HepG2 (cell line): Measurements from ENCODE around the gene NUDT7. TPM values are rescaled to one million over a fixed set of nuclear protein-coding genes. Genes with fewer than 3 reads are reported as not detected.
A peak's percentile ranks its signal among the peaks of the same experiment; 100 is the strongest.

Source experiments
- ISL2 ChIP-seq: sonication (generic); formaldehyde crosslinking; IDR thresholded peaks from 2 replicates; pipeline ENCODE4 v1.5.0; 2020; ENCODE audit warnings: missing genetic modification reagents
- MED1 ChIP-seq: sonication (generic); formaldehyde crosslinking; IDR thresholded peaks from 2 replicates; pipeline ENCODE4 v1.4.0; 2020; ENCODE audit warnings: missing genetic modification reagents
- MED8 ChIP-seq: sonication (generic); formaldehyde crosslinking; IDR thresholded peaks from 2 replicates; pipeline ENCODE4 v1.8.1; 2023; ENCODE audit warnings: mild to moderate bottlenecking, missing genetic modification reagents; ENCODE audit not compliant: insufficient replicate concordance
- MIXL1 ChIP-seq: IDR thresholded peaks from 2 replicates; pipeline ENCODE4 v1.6.1; 2016
- NPAS2 ChIP-seq: sonication (generic); formaldehyde crosslinking; IDR thresholded peaks from 2 replicates; pipeline ENCODE4 v1.8.0; 2022; ENCODE audit warnings: mild to moderate bottlenecking, missing genetic modification reagents, borderline replicate concordance
- NR2F2 ChIP-seq: IDR thresholded peaks from 2 replicates; pipeline ENCODE4 v1.6.1; 2012; ENCODE audit warnings: low read depth, inconsistent platforms, borderline replicate concordance
- ONECUT2 ChIP-seq: sonication (generic); formaldehyde crosslinking; IDR thresholded peaks from 2 replicates; pipeline ENCODE4 v1.4.0; 2020; ENCODE audit warnings: missing genetic modification reagents
- TAF15 ChIP-seq: fragments of 200-400 bp; formaldehyde crosslinking; IDR thresholded peaks from one replicate; pipeline ENCODE4 v1.6.1; 2018; ENCODE audit warnings: mild to moderate bottlenecking, low read depth, low read length; ENCODE audit not compliant: poor library complexity, severe bottlenecking
- TFDP1 ChIP-seq: IDR thresholded peaks from 2 replicates; pipeline ENCODE4 v1.6.1; 2016; ENCODE audit warnings: missing compliant biosample characterization, missing genetic modification reagents, borderline replicate concordance
- THAP11 ChIP-seq: IDR thresholded peaks from 2 replicates; pipeline ENCODE4 v1.6.1; 2016; ENCODE audit warnings: missing biosample characterization, missing genetic modification reagents
- ZFX ChIP-seq: sonication (generic); formaldehyde crosslinking; IDR thresholded peaks from 2 replicates; pipeline ENCODE4 v1.4.0; 2020; ENCODE audit warnings: mild to moderate bottlenecking, low read depth, missing genetic modification reagents, moderate library complexity
- ZNF292 ChIP-seq: sonication (generic); formaldehyde crosslinking; IDR thresholded peaks from 2 replicates; pipeline ENCODE4 v1.8.1; 2022; ENCODE audit warnings: mild to moderate bottlenecking, low read depth, missing genetic modification reagents, borderline replicate concordance
- ZNF407 ChIP-seq: sonication (generic); formaldehyde crosslinking; IDR thresholded peaks from one replicate; pipeline ENCODE4 v1.5.1; 2020; ENCODE audit warnings: mild to moderate bottlenecking, missing genetic modification reagents; ENCODE audit errors: not compliant biosample characterization
- ZNF501 ChIP-seq: sonication (generic); formaldehyde crosslinking; IDR thresholded peaks from 2 replicates; pipeline ENCODE4 v1.5.1; 2020; ENCODE audit warnings: mild to moderate bottlenecking, moderate library complexity, missing genetic modification reagents
- ZNF574 ChIP-seq: sonication (generic); formaldehyde crosslinking; IDR thresholded peaks from 2 replicates; pipeline ENCODE4 v1.4.0; 2020; ENCODE audit warnings: missing genetic modification reagents
- polyA plus RNA-seq, 8 experiments: library from polyadenylated mRNA; depleted of rRNA in 3 of 8; stranded (reverse) in 7 of 8; unstranded in 1 of 8; fragments of >200 nt; fragmentation: Illumina TruSeq in 4 of 8; extraction: Trizol in 4 of 8; gene quantifications; 2 replicates each; pipeline versions ENCODE4 v1.2.1 to v1.2.3, GENCODE V29; 2011 to 2016; ENCODE audit warnings: low read depth in 4 of 8, missing spikeins in 1 of 8, mixed read lengths in 1 of 8; ENCODE audit not compliant: insufficient read depth in 1 of 8
- total RNA-seq, 5 experiments: library from RNA; depleted of rRNA; stranded (reverse); fragments of >200 nt; fragmentation: Illumina TruSeq; extraction: Trizol; gene quantifications; 2 replicates each; pipeline ENCODE4 v1.2.3, GENCODE V29; 2016; ENCODE audit warnings: low read depth in 1 of 5
- TF ChIP-seq, protein P1 (sequence below): IDR thresholded peaks from 2 replicates; pipeline ENCODE4 v1.6.1; 2016; ENCODE audit warnings: low read depth

Gene NUDT7
- total and polyA plus RNA-seq, 2 of the 13 experiments (the other 11 are each of a cell fraction or from before 2014, with no cell fraction given): 14.3 to 23.9 TPM

DNA sequence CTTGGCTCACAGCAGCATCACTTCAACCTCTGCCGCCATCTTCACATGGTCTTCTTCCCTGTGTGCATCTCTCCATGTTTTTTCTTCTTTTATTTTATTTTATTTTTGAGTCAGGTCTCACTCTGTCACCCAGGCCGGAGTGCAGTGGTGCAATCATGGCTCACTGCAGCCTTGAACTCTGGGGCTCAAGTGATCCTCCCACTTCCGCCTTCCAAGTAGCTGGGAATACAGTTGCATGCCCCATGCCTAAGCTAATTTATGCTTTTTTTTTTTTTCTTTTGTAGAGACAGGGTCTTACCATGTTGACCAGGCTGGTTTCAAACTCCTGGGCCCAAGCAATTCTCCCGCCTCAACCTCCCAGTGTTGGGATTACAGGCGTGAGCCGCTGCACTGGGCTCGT lies 1.9 kb downstream of the NUDT7 start (continued):
- TF ChIP-seq ZNF407 (no peak), ISL2 (0 out of 2 replicates have a peak, but pooled peaks have one; percentile 38), NPAS2 (CRISPR knock-in tag) (no peak), ONECUT2 (CRISPR knock-in tag) (no peak), MED1 (peak; percentile 58), ZFX (CRISPR knock-in tag) (peak; percentile 32; the same call in 1 of the 2 replicates), ZNF292 (0 out of 2 replicates have a peak, but pooled peaks have one; percentile 26), TFDP1 (no peak), TAF15 (no peak), ZNF501 (CRISPR knock-in tag) (0 out of 2 replicates have a peak, but pooled peaks have one; percentile 29), NR2F2 (peak; percentile 36; the same call in 1 of the 2 replicates), MIXL1 (peak; percentile 40; the same call in 1 of the 2 replicates), THAP11 (CRISPR knock-in tag) (0 out of 2 replicates have a peak, but pooled peaks have one; percentile 10), ZNF574 (CRISPR knock-in tag) (peak; percentile 30; the same call in 1 of the 2 replicates), MED8 (CRISPR knock-in tag) (peak; percentile 40)
- TF ChIP-seq, protein P1, sequence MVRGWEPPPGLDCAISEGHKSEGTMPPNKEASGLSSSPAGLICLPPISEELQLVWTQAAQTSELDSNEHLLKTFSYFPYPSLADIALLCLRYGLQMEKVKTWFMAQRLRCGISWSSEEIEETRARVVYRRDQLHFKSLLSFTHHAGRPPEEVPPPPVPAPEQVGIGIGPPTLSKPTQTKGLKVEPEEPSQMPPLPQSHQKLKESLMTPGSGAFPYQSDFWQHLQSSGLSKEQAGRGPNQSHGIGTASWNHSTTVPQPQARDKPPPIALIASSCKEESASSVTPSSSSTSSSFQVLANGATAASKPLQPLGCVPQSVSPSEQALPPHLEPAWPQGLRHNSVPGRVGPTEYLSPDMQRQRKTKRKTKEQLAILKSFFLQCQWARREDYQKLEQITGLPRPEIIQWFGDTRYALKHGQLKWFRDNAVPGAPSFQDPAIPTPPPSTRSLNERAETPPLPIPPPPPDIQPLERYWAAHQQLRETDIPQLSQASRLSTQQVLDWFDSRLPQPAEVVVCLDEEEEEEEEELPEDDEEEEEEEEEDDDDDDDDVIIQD: 0 out of 2 replicates have a peak, but pooled peaks have one; percentile 13
